ENCODE results near the gene ZNF117. TPM values are rescaled to one million over a fixed set of nuclear protein-coding genes. Genes with fewer than 3 reads are reported as not detected.
A peak's percentile ranks its signal among the peaks of the same experiment; 100 is the strongest.

Gene ZNF117
- total RNA-seq, 2 experiments from 2014 or later = 5.2 to 6.8 TPM

DNA sequence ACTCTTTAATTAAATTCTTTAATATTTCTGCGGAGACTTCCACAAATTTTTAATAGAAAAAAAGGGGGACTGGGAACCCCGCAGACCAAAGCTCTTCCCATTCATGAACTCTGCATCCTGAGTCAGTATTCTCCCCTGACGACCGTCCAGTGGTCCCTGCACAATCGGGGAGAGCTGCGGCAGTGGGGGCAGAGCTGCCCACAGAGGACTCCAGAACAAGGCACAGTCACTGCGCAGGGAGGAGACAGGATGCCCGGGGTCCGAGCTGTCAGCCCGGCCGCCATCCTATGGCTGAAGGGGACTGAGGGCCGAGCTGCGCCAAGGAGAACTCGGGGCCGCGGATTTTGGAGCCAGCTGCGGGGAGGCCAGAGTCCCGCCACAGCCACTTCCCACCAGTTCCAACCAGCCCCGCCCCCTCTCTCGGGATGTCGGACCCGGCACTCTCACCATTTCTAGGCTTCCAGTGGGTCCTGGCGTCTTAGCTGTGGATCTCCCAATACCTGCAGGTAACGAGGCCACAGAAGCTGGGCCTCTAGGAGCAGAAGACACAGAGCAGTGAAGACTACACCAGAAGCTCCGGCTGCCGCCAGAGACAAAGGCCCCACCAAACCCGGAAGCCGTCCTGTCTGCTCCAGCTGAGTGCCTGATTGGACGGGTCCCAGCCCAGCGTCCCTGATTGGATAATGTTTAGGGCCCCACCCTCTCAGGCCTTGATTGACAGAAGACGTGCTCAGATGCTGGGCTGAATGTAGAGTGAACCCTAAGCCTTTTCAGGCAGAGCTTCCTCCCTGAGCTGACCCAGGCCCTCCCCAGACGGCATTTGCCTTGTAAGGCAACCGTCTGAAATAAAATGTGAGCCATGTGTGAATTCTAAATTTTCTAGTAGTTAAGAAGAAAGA, 15.5 kb upstream of the ZNF117 start, which contains the start of gene ERV3-1:
Gene ERV3-1 (minus strand): TSS at position 594 of the 899 bp plus-strand sequence. CDS start 13,661 bp downstream, outside the sequence.
- H3K9me3 Mint-ChIP-seq = peaks cover 30% of the 10 kb centered on the region
- peaks cover 31% of the 10 kb centered on the region for H3K4me1 Mint-ChIP-seq
- CTCF ChIA-PET = interaction anchor here (2.1 kb wide), 1 partner anchor 12 kb away, joined by 9 read pairs; no protein-coding TSS in a partner anchor
- peak; percentile 96 for DNase-seq
- POLR2A ChIA-PET = interaction anchor here (0.6 to 1.1 kb wide), 3 partner anchors 32 to 371 kb away, joined by 3 to 4 read pairs (median 4); partner anchors contain the start of gene ZNF138
- H3K36me3 Mint-ChIP-seq (ENCODE audit: low read depth) = peaks cover 49% of the 10 kb centered on the region
- H3K4me3 Mint-ChIP-seq = peak within 1 kb of the TSS; percentile 95
- H3K27me3 Mint-ChIP-seq = no peaks in the 10 kb centered on the region
- peak within 1 kb of the TSS; percentile 98 for H3K27ac Mint-ChIP-seq

DNA sequence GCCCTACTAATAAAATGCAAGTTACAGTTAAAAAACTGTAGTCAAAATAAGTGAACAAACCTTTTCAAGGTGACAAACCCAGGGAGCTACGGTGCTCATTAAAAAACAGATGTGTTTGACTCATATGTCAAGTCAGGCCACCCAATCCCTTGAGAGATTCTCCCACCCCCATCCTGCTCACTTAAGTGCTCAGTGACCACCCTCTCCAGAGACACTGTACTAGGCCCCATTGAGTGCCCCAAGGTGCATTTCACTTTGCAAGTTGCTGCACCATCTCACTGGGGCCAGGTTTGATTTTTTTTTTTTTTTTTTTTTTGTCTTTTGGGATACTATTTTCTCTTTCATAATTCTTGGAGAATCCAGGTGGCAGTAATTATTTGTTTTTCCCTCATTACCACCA, 13.7 kb upstream of the ZNF117 start:
- ChIA-PET POLR2A (no interaction called here), CTCF (no interaction called here)
- H3K4me1 Mint-ChIP-seq = peaks cover 31% of the 10 kb centered on the region
- H3K27ac Mint-ChIP-seq = peak overlapping the region; percentile 64
- no peak for DNase-seq
- no peak overlapping the region for H3K4me3 Mint-ChIP-seq
- H3K27me3 Mint-ChIP-seq = no peaks in the 10 kb centered on the region
- H3K36me3 Mint-ChIP-seq (ENCODE audit: low read depth) = peaks cover 65% of the 10 kb centered on the region
- peaks cover 40% of the 10 kb centered on the region for H3K9me3 Mint-ChIP-seq

DNA sequence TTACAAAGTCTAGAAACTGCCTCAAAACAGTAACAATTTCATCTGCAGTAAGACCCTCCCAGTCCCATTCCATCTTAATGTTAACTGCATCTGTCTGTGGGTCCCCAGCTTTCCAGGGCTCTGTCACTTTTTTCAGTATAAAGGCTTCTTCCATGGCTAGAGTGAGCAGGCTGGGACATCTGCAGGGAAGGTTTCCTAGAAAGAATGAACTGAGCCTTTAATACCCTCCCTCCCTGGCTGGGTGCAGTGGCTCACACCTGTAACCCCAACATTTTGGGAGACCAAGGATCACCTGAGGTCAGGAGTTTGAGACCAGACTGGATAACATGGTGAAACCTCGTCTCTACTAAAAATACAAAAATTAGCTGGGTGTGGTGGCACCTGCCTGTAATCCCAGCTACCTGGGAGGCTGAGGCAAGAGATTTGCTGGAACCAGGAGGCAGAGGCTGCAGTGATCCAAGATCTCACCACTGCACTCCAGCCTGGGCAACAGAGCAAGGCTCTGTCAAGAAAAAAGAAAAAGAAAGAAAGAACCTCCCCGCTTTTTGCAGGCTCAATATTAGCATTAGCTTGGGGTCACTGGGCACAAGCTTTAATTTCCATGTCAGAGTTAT, 12.2 kb upstream of the ZNF117 start:
- ChIA-PET CTCF (no interaction called here), POLR2A (no interaction called here)
- Mint-ChIP-seq H3K27ac (no peak overlapping the region), H3K27me3 (no peaks in the 10 kb centered on the region), H3K9me3 (peaks cover 46% of the 10 kb centered on the region), H3K4me1 (peaks cover 30% of the 10 kb centered on the region), H3K4me3 (no peak overlapping the region), H3K36me3 (ENCODE audit: low read depth) (peaks cover 80% of the 10 kb centered on the region)
- DNase-seq = no peak

DNA sequence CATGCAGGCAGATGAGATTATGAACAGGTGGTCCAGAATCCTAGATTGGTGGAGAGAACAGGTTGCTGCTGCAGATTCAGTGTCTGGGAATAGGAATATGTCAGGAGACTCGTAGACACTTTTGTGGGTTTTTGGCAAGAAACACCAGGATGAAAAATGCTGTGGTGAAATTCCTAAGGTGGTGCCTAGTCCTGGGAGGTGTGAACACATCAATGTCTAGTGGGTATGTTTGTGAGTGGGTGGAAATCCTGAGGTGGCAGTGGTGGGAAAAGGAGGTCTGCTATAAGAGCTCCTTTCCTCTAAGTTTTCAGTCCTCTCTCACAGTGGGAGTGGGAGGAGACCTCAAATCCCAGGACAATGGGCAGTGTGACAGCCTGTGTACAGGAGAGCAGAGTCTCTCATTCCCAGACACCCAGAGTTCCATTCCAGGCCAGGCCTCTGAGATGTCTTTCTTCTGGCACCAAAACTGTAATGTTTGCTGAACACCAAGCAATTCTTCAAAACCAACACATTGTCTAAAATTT, 10.5 kb upstream of the ZNF117 start:
- Mint-ChIP-seq H3K4me1 (peaks cover 20% of the 10 kb centered on the region), H3K4me3 (no peak overlapping the region), H3K27me3 (no peaks in the 10 kb centered on the region), H3K27ac (no peak overlapping the region), H3K9me3 (peaks cover 56% of the 10 kb centered on the region), H3K36me3 (ENCODE audit: low read depth) (peaks cover 76% of the 10 kb centered on the region)
- DNase-seq = no peak
- CTCF ChIA-PET = interaction anchor here (0.5 kb wide), 1 partner anchor 1163 kb away, joined by 3 read pairs; no protein-coding TSS in a partner anchor
- POLR2A ChIA-PET = no interaction called here

DNA sequence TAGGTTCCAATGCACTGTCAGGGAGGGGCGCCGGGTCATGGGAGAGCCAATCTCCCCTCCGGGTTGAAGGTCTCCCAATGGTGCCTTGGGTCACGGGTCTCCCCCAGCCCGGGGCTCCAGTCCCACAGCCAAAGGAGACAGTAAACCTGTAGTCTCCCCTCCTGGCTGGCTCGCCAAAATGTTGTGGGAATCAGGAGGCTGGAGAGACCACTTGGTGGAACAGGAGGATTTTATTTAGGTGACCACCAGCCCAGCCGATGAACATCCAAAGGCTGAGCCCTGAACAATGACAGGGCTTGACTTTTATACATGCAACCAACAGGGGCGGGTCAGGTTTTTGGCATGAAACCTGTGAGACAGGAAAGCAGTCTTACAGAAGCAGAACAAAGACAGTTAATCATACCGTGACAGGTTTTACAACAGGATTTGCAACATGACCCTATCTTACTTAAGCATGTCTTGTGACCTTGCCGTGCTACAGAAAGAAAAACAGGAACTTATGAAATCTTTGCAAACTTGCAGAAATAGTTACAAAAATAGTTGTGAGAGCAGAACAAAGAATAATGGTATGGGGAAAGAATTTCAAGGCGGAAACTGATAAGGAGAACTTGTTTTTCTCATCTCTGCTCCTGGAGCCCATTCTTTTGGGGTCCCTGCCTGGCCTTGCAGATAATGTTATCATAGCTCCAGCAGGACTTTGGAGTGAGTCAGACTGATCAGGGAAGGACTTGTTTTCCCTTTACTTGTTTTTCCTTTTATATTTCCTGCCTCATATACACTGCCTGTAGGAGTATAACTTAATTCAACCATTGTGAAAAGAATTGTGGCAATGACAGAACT, 8.5 kb upstream of the ZNF117 start:
- ChIA-PET CTCF (no interaction called here), POLR2A (no interaction called here)
- H3K9me3 Mint-ChIP-seq = peaks cover 58% of the 10 kb centered on the region
- H3K4me1 Mint-ChIP-seq = peaks cover 4% of the 10 kb centered on the region
- H3K27ac Mint-ChIP-seq = no peak overlapping the region
- DNase-seq = no peak
- no peaks in the 10 kb centered on the region for H3K27me3 Mint-ChIP-seq
- H3K36me3 Mint-ChIP-seq (ENCODE audit: low read depth) = peaks cover 63% of the 10 kb centered on the region
- no peak overlapping the region for H3K4me3 Mint-ChIP-seq

DNA sequence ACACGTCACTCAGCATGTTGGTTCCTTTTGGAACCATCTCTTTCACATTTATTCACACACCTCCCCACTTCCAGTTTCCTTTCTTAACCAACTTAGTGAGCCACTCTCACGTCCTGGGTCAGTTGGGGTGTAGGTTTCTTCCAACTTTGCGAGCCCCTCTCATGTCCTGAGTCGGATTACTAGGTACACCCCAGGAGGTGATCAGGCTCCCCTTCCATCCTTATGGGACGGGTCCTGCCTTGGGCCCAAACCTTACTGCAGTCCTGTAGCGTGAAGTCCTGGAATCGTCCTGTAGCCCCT, 8.0 kb upstream of the ZNF117 start:
- peaks cover 61% of the 10 kb centered on the region for H3K9me3 Mint-ChIP-seq

DNA sequence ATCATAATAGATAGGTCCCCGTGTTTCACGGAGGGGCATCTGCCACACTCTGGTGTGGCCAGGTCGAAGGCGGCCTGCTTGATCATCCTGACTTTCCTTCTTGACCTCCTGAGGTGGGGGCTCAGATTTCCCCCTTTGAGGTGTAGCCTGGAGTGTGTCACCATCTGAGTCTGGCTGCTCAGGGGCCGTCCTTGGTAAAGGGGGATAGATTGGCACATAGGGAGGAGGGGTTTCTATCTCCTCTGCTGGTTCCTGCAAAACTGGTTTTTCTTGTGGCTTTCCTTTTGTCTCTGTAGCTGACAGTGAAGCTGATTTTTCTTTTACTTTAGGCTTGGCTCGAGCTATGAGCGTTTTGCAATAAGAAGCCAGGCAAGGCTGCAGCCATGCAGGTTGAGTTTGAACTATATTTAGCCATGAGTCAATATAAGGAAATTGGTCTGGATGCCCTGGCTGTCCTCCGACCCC, 7.1 kb upstream of the ZNF117 start:
- POLR2A ChIA-PET = no interaction called here
- H3K27me3 Mint-ChIP-seq = no peaks in the 10 kb centered on the region
- H3K36me3 Mint-ChIP-seq (ENCODE audit: low read depth) = peaks cover 50% of the 10 kb centered on the region
- no peak for DNase-seq
- peaks cover 1% of the 10 kb centered on the region for H3K4me1 Mint-ChIP-seq
- peaks cover 57% of the 10 kb centered on the region for H3K9me3 Mint-ChIP-seq
- H3K4me3 Mint-ChIP-seq = no peak overlapping the region
- H3K27ac Mint-ChIP-seq = no peak overlapping the region
- CTCF ChIA-PET = no interaction called here

More for the DNA sequence above, 8.0 kb upstream of the ZNF117 start:
- ChIA-PET CTCF (no interaction called here), POLR2A (no interaction called here)
- Mint-ChIP-seq H3K27ac (no peak overlapping the region), H3K4me1 (peaks cover 3% of the 10 kb centered on the region), H3K36me3 (ENCODE audit: low read depth) (peaks cover 59% of the 10 kb centered on the region), H3K4me3 (no peak overlapping the region), H3K27me3 (no peaks in the 10 kb centered on the region)
- DNase-seq = no peak

DNA sequence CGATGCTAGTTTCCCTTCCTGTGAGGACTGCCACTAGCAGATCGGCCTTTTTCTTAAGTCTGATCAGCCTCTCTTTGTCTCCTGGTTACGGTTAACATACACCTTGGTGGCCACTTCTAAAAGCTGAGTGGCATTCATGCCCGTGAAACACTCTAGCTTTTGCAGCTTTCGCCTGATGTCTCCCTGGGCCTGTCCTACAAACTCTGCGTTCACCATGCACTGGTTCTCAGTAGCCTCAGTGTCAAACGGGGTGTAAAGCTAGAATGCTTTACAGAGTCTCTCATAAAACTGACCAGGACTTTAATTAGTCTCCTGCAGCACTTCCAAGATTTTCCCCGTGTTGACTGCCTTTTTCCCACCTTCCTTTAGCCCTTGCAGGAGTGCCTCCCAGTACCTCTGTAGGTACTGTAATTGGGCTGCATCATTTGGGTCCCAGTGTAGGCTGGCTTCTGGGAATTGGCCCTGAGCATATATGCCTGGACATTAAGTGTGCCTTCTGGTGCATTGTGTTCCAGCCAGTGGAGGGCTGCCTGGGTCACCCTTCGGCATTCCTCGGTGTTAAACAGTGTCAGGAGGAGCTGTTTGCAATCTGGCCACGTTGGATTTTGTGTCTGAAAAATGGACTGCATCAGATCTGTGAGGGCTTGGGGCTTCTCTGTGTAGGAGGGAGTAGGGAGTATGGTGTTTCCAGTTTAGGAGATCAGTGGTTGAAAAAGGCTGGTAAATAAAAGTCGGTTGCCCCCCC, 6.5 kb upstream of the ZNF117 start:
- Mint-ChIP-seq H3K4me3 (no peak overlapping the region), H3K4me1 (peaks cover 1% of the 10 kb centered on the region), H3K27me3 (no peaks in the 10 kb centered on the region), H3K9me3 (peaks cover 57% of the 10 kb centered on the region), H3K27ac (no peak overlapping the region), H3K36me3 (ENCODE audit: low read depth) (peaks cover 48% of the 10 kb centered on the region)
- DNase-seq = no peak
- CTCF ChIA-PET = no interaction called here
- POLR2A ChIA-PET = no interaction called here

GRCh38 chr7:64996305-64996704, 5.5 kb upstream of the ZNF117 start:
- Mint-ChIP-seq H3K9me3 (peaks cover 60% of the 10 kb centered on the region), H3K36me3 (ENCODE audit: low read depth) (peaks cover 46% of the 10 kb centered on the region), H3K4me3 (no peak overlapping the region), H3K27ac (no peak overlapping the region), H3K27me3 (no peaks in the 10 kb centered on the region), H3K4me1 (no peaks in the 10 kb centered on the region)
- POLR2A ChIA-PET = no interaction called here
- no peak for DNase-seq
- CTCF ChIA-PET = no interaction called here

GRCh38 chr7:64993901-64994300, 3.1 kb upstream of the ZNF117 start:
- Mint-ChIP-seq H3K4me1 (no peaks in the 10 kb centered on the region), H3K4me3 (no peak overlapping the region), H3K36me3 (ENCODE audit: low read depth) (peaks cover 32% of the 10 kb centered on the region), H3K27ac (no peak overlapping the region), H3K9me3 (peaks cover 63% of the 10 kb centered on the region), H3K27me3 (no peaks in the 10 kb centered on the region)
- CTCF ChIA-PET = interaction anchor here (1.5 to 1.7 kb wide), 2 partner anchors 12 to 32 kb away, joined by 5 to 9 read pairs; partner anchors contain the start of gene ERV3-1
- POLR2A ChIA-PET = no interaction called here
- no peak for DNase-seq

DNA sequence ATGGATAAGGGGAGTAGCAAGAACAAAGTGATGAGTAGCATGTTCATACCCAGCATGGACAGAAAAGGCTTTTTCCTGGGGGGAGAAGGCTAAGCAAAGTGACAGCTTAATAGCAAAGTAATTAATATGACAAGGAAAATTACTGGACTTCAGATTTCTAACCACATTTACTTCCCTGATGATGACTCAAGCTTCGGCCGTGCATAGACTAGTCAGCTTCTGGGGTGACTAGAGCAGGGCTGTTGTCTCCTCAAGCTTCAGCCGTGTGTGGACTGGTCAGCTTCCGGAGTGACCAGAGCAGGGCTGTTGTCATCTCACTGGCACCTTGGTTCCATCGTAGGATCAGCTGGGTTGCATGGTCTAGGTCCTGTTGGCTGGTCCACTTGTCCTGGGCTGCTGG, 2.1 kb upstream of the ZNF117 start:
- no peak for DNase-seq
- peaks cover 32% of the 10 kb centered on the region for H3K36me3 Mint-ChIP-seq (ENCODE audit: low read depth)
- no peaks in the 10 kb centered on the region for H3K4me1 Mint-ChIP-seq
- no peak overlapping the region for H3K27ac Mint-ChIP-seq
- no peaks in the 10 kb centered on the region for H3K27me3 Mint-ChIP-seq
- POLR2A ChIA-PET = no interaction called here
- CTCF ChIA-PET = no interaction called here
- H3K4me3 Mint-ChIP-seq = no peak overlapping the region
- H3K9me3 Mint-ChIP-seq = peaks cover 66% of the 10 kb centered on the region

- H3K27ac Mint-ChIP-seq = no peak overlapping the region
- H3K9me3 Mint-ChIP-seq = peaks cover 66% of the 10 kb centered on the region
- ChIA-PET CTCF (no interaction called here), POLR2A (no interaction called here)
- H3K4me1 Mint-ChIP-seq = no peaks in the 10 kb centered on the region
- H3K27me3 Mint-ChIP-seq = no peaks in the 10 kb centered on the region
- H3K36me3 Mint-ChIP-seq (ENCODE audit: low read depth) = peaks cover 46% of the 10 kb centered on the region
- H3K4me3 Mint-ChIP-seq = no peak overlapping the region
- DNase-seq = no peak
These were observed 620 bp downstream of the ZNF117 start for GRCh38 chr7:64990216-64990615.
